ENCODE results near the gene LUC7L.

Gene LUC7L

DNA sequence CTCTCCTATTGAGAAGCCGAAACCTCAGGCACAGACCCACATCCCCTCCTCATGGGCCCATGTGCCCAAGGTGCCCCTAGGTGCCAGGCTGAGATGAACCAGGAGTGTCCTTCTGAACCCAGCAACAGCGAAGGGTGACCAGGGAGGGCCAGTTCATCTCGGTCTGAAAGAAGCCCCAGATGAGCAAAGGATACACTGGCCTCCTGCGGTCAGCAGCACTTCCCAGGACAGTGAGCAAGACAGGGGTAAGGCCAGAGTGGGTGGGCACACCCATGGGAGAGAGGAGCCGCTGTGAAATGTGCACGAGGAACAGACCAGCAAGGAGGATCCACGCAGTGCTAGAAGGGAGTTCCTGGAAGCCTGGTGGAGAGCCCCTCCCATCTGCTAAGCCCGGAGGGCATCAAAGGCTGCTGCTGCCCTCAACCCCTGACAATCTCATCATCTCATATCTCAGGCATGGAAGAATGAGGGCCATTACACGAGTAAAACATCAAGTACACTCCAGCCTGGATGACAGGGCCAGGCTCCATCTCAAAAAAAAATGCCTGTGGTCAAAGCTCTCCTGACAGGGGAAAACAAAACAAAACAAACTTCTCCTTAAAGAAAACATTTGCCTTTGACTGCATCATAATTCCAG lies 80.1 kb downstream of the LUC7L start:
- DNase-seq (ENCODE audit: low read depth in 2 of 3, low spot score in 1 of 3) = no peak

DNA sequence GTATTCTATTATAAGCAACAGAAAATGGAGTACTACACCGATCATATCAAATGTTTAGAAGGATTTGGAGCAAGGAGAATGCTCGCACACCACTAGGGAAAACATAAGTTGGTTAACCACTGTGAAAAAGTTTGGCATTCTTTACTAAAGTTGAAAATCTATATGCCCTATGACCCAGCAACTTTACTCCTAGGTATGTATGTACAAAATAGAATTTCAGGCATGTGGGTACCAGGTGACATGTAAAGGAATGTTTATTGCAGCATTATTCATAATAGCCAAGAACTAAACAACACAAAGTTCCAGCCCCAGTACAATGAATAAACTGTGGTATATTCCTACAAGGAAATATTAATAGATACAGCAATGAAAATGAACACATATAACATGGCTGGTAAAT lies 82.6 kb downstream of the LUC7L start:
- DNase-seq (ENCODE audit: low read depth in 2 of 3, low spot score in 1 of 3) = no peak

DNA sequence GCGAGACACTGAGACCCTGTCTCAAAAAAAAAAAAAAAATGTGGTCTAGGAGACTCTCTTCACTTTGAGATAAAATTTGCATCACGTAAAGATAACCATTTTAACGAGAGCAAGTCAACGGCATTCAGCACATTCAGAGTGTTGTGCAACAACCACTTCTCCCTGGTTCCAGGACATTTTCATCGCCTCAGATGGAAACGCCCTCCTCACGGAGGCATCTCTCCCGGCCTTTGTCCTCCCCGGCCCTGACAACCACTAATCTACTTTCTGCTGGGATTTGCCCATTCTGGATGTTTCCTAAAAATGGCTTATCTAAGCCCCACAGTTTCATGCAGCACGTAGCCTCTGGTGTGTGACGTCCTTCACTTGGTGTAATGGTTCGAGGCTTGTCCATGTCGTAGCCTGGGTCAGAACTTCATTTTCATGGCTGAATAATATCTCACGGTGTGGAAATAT lies 84.4 kb downstream of the LUC7L start:
- no peak for DNase-seq (ENCODE audit: low read depth in 2 of 3, low spot score in 1 of 3)

DNA sequence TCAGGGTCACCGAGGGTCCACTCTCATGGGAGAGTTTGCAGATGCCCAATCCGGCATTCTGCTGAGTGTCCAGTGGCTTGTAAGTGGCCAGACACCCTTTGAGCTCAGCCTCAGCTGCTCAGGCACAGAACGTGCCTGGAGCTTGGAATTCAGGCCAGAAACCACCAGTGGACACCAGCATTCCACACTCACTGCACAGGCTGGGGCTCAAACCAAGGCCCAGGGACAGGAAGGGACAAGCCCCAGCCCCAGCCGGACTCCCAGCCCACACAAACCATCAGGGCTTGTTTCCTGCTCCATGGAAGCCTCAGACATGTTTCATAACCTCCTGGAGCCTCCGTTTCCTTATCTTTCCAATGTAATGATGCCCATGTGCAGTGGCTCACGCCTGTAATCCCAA lies 85.8 kb downstream of the LUC7L start:
- no peak for DNase-seq (ENCODE audit: low read depth in 2 of 3, low spot score in 1 of 3)

DNA sequence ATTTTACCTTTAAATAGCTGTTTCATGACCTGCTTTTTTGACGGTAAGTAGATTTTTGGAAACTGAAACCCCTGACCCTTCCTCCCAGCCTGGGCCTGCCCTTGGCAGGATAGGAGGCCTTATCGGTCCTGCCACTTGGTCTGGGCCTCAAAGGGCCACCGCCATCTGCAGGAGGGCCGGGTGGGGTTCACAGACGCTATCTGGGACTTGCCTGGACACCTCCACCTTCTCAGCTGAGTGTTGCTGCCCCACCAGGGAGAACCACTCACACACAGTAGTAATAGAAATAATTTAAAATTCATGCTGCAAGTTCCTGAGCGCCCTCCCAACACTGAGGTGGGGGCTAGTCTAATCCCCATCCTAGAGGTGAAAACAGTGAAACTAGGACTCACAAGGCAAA lies 86.2 kb downstream of the LUC7L start:
- DNase-seq (ENCODE audit: low read depth in 2 of 3, low spot score in 1 of 3) = no peak

DNA sequence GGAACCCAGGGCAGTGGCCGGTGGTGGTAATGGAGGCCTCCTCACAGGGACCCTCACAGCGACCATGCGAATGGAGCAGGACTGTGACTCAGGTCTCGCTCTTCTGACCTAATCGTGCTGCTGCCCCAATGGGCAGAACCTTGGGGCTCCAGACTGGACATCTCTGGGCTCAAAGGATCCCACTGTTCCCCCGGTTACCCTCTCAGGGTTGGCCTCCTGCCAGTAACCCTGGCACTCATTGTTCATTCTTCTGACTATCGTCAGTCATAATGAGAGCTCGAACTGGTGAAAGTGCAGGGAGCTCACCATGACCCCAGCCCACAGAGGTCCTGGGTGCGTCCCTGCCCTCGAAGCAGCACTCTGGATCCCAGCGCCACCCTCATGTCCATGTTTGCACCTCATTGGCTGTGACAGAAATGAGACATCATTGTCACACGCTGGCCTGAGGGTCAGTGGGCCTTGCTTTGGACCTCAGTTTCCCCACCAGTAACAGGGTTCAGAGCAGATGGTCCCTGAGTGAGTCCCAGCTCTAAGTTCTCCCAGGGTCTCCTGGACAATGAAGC lies 86.8 kb downstream of the LUC7L start:
- no peak for DNase-seq (ENCODE audit: low read depth in 2 of 3, low spot score in 1 of 3)

DNA sequence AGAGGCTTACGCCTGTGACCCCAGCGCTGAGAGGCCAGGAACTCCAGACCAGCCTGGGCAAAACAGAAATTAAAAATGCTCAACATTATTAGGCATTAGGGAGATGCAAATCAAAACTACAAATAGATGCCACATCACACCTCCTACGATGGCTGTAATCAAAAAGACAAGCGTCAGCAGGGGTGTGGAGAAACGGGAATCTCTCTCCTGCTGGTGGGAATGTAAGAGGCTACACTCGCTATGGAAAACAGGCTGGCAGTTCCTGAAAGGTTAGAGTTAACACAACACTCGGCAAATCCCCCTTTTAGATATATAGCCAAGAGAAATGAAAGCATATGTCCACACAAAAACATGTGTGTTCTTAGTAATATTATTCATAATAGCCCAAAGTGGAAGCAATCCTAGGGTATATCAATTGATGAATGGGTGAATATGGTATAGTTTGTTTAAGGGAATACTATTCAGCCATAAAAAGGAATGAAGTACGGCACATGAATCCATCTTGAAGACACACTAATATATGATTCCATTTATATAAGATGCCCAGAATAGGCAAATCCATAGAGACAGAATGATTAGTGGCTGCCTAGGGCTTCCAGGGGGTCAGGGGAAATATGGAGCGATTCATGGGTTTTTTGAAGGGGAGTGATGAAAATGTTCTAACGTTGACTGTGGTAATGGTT lies 88.9 kb downstream of the LUC7L start:
- no peak for DNase-seq (ENCODE audit: low read depth in 2 of 3, low spot score in 1 of 3)
